Lower leg skin (tissue), 4 donors: ENCODE results near the gene ABCB1. TPM values are rescaled to one million over a fixed set of nuclear protein-coding genes. Genes with fewer than 3 reads are reported as not detected.

Experiments used
- DNase-seq, 2 donors: peaks; one replicate each; pipeline ENCODE4 v3.0.0-alpha.2; 2019; ENCODE audit warnings: low spot score in 2 of 2
- H3K4me3 ChIP-seq: fragments of 200-600 bp; sonication (generic); 2 replicates; pipeline ENCODE4 v1.5.1; 2017; ENCODE audit warnings: mild to moderate bottlenecking, low read depth; ENCODE audit not compliant: poor library complexity, severe bottlenecking
- CTCF ChIP-seq, 3 donors: fragments of 450-650 bp; IDR thresholded peaks; one replicate each; pipeline ENCODE4 v1.5.1; 2016; ENCODE audit warnings: antibody characterized with exemption in 3 of 3, mild to moderate bottlenecking in 3 of 3, moderate library complexity in 2 of 3
- POLR2A ChIP-seq, 2 donors: fragments of 450-650 bp; IDR thresholded peaks; one replicate each; pipeline ENCODE4 v1.6.1; 2016 to 2017; ENCODE audit warnings: antibody characterized with exemption in 2 of 2, mild to moderate bottlenecking in 1 of 2, moderate library complexity in 1 of 2
- WGBS, 2 donors: methylation state at CpG; one replicate each; pipeline ENCODE4 v1.1.5; 2018; 5-methylcytosine and 5-hydroxymethylcytosine counted together
- intact Hi-C: fragments of 100-400 bp; cut with DNase I; formaldehyde crosslinking; loops from one replicate; pipeline ENCODE4 v1.15.0; 2023; ENCODE audit warnings: low total_unique reads
- total RNA-seq, 4 donors: library from RNA; depleted of rRNA; stranded (reverse); fragments of >200 nt; gene quantifications; one replicate each; pipeline ENCODE4 v1.1.0, GENCODE V29; 2016

ABCB1 gene
- total RNA-seq, 4 donors from 2014 or later = 0.67 to 4.9 (median 2.5) TPM

- intact Hi-C loops = no loop called here
- TF ChIP-seq POLR2A (IDR thresholded peaks at IDR 0.05) (no peak), CTCF (IDR thresholded peaks at IDR 0.05) (no peak)
- H3K4me3 ChIP-seq = peak overlapping the region; percentile 49
- no peak for DNase-seq
- WGBS, 2 donors = 0% methylated on average over 15 to 28 of the region's 30 CpGs
Observed at GRCh38 chr7:87627634-87627994, 26.9 kb upstream of the ABCB1 start.

GRCh38 chr7:87625101-87625500, 24.4 kb upstream of the ABCB1 start:
- WGBS, 2 donors = 81 to 84% methylated on average over 15 of the region's 15 CpGs
- H3K4me3 ChIP-seq = no peak overlapping the region
- intact Hi-C loops = no loop called here
- no peak for DNase-seq
- TF ChIP-seq POLR2A (IDR thresholded peaks at IDR 0.05) (no peak), CTCF (IDR thresholded peaks at IDR 0.05) (no peak)

- no peak overlapping the region for H3K4me3 ChIP-seq
- no peak for DNase-seq
- 69 to 75% methylated on average over 7 of the region's 7 CpGs for WGBS, 2 donors
- no peak for TF ChIP-seq POLR2A (IDR thresholded peaks at IDR 0.05)
- intact Hi-C loops = no loop called here
Observed at GRCh38 chr7:87624628-87625027, 23.9 kb upstream of the ABCB1 start.

- no peak for TF ChIP-seq CTCF (IDR thresholded peaks at IDR 0.05)
- TF ChIP-seq POLR2A (IDR thresholded peaks at IDR 0.05) = no peak
- no peak for DNase-seq
- no peak overlapping the region for H3K4me3 ChIP-seq
- intact Hi-C loops = no loop called here
- 68 to 77% methylated on average over 1 of the region's 1 CpG for WGBS, 2 donors
Observed at GRCh38 chr7:87615197-87615596, 14.5 kb upstream of the ABCB1 start.

GRCh38 chr7:87609916-87610315, 9.2 kb upstream of the ABCB1 start:
- TF ChIP-seq CTCF (IDR thresholded peaks at IDR 0.05) (no peak), POLR2A (IDR thresholded peaks at IDR 0.05) (no peak)

GRCh38 chr7:87608431-87608830, 7.7 kb upstream of the ABCB1 start:
- no peak overlapping the region for H3K4me3 ChIP-seq
- intact Hi-C loops = no loop called here
- no peak for TF ChIP-seq CTCF (IDR thresholded peaks at IDR 0.05)
- no peak for TF ChIP-seq POLR2A (IDR thresholded peaks at IDR 0.05)
- DNase-seq = no peak
- 38 to 42% methylated on average over 3 of the region's 3 CpGs for WGBS, 2 donors

More at GRCh38 chr7:87609916-87610315, 9.2 kb upstream of the ABCB1 start:
- WGBS, 2 donors = 73 to 74% methylated on average over 5 of the region's 5 CpGs
- H3K4me3 ChIP-seq = no peak overlapping the region
- no peak for DNase-seq
- intact Hi-C loops = no loop called here
